K562 (cell line): ENCODE results near the gene CARD10. TPM values are rescaled to one million over a fixed set of nuclear protein-coding genes. Genes with fewer than 3 reads are reported as not detected.

Experiments
- CEBPG ChIP-seq, 3 experiments: fragments of 200-800 bp in 1 of 3; sonication (Bioruptor generic) in 1 of 3; sonication (generic) in 1 of 3; formaldehyde crosslinking in 1 of 3; IDR thresholded peaks in 2 of 3; conservative IDR thresholded peaks in 1 of 3; 2 replicates each; pipeline versions ENCODE4 v1.6.1 to v1.8.0; 2016 to 2022; ENCODE audit warnings: missing compliant biosample characterization in 2 of 3, missing genetic modification characterization in 2 of 3, mild to moderate bottlenecking in 1 of 3, missing genetic modification reagents in 1 of 3
- NFE2 ChIP-seq: IDR thresholded peaks from 2 replicates; pipeline ENCODE4 v1.6.1; 2014; ENCODE audit warnings: antibody characterized with exemption, low read depth
- PHF21A ChIP-seq: fragments of 450-650 bp; IDR thresholded peaks from 2 replicates; pipeline ENCODE4 v1.6.1; 2017; ENCODE audit warnings: low read depth, borderline replicate concordance
- POLR2B ChIP-seq: fragments of 450-650 bp; IDR thresholded peaks from 2 replicates; pipeline ENCODE4 v1.6.1; 2018; ENCODE audit warnings: low read depth; ENCODE audit not compliant: partially characterized antibody
- SNIP1 ChIP-seq: fragments of 450-650 bp; IDR thresholded peaks from 2 replicates; pipeline ENCODE4 v1.7.1; 2017; ENCODE audit warnings: low read depth, mild to moderate bottlenecking
- SRF ChIP-seq, 2 experiments: fragments of 250-450, 450-650 bp in 1 of 2; sonication (Bioruptor Pico) in 1 of 2; sonication (generic) in 1 of 2; formaldehyde crosslinking; IDR thresholded peaks; 2 replicates each; pipeline versions ENCODE4 v1.5.0 to v1.5.1; 2020 to 2022; ENCODE audit warnings: mild to moderate bottlenecking in 1 of 2, missing genetic modification reagents in 1 of 2
- SRSF7 ChIP-seq: fragments of 200-400 bp; formaldehyde crosslinking; optimal IDR thresholded peaks from 2 replicates; pipeline ENCODE3; 2017; ENCODE audit warnings: mild to moderate bottlenecking, low read depth, low read length
- TAF1 ChIP-seq: IDR thresholded peaks from 2 replicates; pipeline ENCODE4 v1.6.1; 2011; ENCODE audit warnings: mild to moderate bottlenecking, low read length, moderate library complexity; ENCODE audit not compliant: insufficient read depth, control insufficient read depth, severe bottlenecking; ENCODE audit errors: extremely low read depth
- TBP ChIP-seq: optimal IDR thresholded peaks from 2 replicates; pipeline ENCODE3; 2011; ENCODE audit warnings: low read depth, low read length, improper control_type of control experiment
- TRIM28 ChIP-seq: fragments of 450-650 bp; IDR thresholded peaks from 2 replicates; pipeline ENCODE4 v1.6.1; 2017
- ZNF316 ChIP-seq: fragments of 450-650 bp; IDR thresholded peaks from 2 replicates; pipeline ENCODE4 v1.6.1; 2016
- polyA plus RNA-seq, 8 experiments: library from polyadenylated mRNA; depleted of rRNA in 4 of 8; stranded (reverse) in 5 of 8; unstranded in 3 of 8; fragments of >200 nt; fragmentation: Nextera tagmentation in 2 of 8; fragmentation: Illumina TruSeq in 1 of 8; extraction: Ambion mirVana in 2 of 8; extraction: Trizol in 1 of 8; gene quantifications; 2 replicates each; pipeline versions ENCODE4 v1.2.1 to v1.2.3, GENCODE V29; 2011 to 2014; ENCODE audit warnings: inconsistent platforms in 1 of 8, missing spikeins in 1 of 8
- total RNA-seq, 7 experiments: library from RNA; depleted of rRNA in 6 of 7; stranded (reverse); fragments of >200 nt in 6 of 7; fragmentation: Illumina TruSeq in 2 of 7; extraction: Trizol in 2 of 7; gene quantifications; 2 replicates each; pipeline versions ENCODE4 v1.2.1 to v1.2.3, GENCODE V29; 2011 to 2021; ENCODE audit warnings: low replicate concordance in 1 of 7
- TF ChIP-seq, protein P1 (sequence below): sonication (generic); formaldehyde crosslinking; IDR thresholded peaks from 2 replicates; pipeline ENCODE4 v1.8.0; 2023; ENCODE audit warnings: missing genetic modification reagents, mild to moderate bottlenecking, borderline replicate concordance
- TF ChIP-seq, protein P2 (sequence below): fragments of 250-450 bp; sonication (Bioruptor Pico); IDR thresholded peaks from 2 replicates; pipeline ENCODE4 v1.4.0; 2020
- TF ChIP-seq, protein P3 (sequence below): fragments of 250-450 bp; sonication (Bioruptor Pico); IDR thresholded peaks from 2 replicates; pipeline ENCODE4 v1.8.0; 2021; ENCODE audit warnings: moderate library complexity, mild to moderate bottlenecking, inconsistent platforms
- TF ChIP-seq, protein P4 (sequence below), 2 experiments: fragments of 450-650 bp in 1 of 2; sonication (generic) in 1 of 2; formaldehyde crosslinking in 1 of 2; IDR thresholded peaks in 1 of 2; conservative IDR thresholded peaks in 1 of 2; 2 replicates each; pipeline versions ENCODE4 v1.6.1 to v1.8.1; 2016 to 2023; ENCODE audit warnings: mild to moderate bottlenecking in 2 of 2, moderate library complexity in 2 of 2, inconsistent platforms in 1 of 2, missing genetic modification reagents in 1 of 2
- TF ChIP-seq, protein P5 (sequence below): fragments of 450-650 bp; IDR thresholded peaks from 2 replicates; pipeline ENCODE4 v1.7.0; 2016; ENCODE audit warnings: borderline replicate concordance

Gene CARD10
- total and polyA plus RNA-seq, 9 of the 15 experiments (the other 6 are each of a cell fraction or from before 2014, with no cell fraction given), result 0.13 to 5.8 (median 1.6) TPM

DNA sequence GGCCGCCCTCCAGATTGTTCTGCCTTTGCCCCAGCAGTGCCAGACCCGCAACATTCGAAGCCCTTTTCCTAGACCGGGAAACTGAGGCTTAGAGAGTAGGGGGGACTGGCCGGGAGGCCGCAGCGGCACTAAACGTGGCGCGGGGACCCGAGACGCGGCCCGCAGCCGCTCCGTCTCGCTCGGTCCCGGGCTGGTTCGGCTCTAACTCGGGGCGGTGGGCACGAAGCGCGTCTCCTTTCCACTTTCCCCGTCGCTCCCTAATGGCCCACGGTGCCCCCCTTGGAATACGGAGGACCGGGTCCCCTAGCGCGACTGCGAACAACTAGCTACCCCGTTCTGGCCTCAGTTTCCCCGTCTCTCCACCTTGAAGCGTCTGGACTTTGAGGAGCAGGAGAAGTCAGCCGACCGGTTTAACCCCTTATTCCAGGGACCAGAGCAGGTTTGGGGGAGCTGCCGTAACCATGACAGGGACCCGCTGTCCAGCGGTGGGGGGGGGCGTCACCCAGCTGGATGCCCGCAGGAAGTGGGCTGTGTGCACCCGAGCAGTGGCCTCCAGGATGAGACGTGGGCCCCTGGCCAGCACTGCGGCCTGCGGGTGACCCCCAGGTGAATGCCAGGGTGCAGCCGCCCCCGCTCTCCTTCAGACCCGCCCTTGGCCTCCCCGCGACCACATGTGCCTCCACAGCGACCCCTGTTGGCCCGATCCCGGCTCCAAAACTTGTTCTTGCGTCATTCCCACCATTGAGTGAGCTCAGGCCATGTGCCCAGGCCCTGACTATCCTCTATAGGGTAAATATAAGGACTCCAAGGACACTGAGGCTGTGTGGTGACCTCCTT, 42.2 kb upstream of the CARD10 start (continued):
- TF ChIP-seq, protein P1, sequence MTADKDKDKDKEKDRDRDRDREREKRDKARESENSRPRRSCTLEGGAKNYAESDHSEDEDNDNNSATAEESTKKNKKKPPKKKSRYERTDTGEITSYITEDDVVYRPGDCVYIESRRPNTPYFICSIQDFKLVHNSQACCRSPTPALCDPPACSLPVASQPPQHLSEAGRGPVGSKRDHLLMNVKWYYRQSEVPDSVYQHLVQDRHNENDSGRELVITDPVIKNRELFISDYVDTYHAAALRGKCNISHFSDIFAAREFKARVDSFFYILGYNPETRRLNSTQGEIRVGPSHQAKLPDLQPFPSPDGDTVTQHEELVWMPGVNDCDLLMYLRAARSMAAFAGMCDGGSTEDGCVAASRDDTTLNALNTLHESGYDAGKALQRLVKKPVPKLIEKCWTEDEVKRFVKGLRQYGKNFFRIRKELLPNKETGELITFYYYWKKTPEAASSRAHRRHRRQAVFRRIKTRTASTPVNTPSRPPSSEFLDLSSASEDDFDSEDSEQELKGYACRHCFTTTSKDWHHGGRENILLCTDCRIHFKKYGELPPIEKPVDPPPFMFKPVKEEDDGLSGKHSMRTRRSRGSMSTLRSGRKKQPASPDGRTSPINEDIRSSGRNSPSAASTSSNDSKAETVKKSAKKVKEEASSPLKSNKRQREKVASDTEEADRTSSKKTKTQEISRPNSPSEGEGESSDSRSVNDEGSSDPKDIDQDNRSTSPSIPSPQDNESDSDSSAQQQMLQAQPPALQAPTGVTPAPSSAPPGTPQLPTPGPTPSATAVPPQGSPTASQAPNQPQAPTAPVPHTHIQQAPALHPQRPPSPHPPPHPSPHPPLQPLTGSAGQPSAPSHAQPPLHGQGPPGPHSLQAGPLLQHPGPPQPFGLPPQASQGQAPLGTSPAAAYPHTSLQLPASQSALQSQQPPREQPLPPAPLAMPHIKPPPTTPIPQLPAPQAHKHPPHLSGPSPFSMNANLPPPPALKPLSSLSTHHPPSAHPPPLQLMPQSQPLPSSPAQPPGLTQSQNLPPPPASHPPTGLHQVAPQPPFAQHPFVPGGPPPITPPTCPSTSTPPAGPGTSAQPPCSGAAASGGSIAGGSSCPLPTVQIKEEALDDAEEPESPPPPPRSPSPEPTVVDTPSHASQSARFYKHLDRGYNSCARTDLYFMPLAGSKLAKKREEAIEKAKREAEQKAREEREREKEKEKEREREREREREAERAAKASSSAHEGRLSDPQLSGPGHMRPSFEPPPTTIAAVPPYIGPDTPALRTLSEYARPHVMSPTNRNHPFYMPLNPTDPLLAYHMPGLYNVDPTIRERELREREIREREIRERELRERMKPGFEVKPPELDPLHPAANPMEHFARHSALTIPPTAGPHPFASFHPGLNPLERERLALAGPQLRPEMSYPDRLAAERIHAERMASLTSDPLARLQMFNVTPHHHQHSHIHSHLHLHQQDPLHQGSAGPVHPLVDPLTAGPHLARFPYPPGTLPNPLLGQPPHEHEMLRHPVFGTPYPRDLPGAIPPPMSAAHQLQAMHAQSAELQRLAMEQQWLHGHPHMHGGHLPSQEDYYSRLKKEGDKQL (CRISPR knock-in tag), result no peak
- no peak for TF ChIP-seq PHF21A
- TF ChIP-seq TAF1, result peak; percentile 40
- TF ChIP-seq, protein P2, sequence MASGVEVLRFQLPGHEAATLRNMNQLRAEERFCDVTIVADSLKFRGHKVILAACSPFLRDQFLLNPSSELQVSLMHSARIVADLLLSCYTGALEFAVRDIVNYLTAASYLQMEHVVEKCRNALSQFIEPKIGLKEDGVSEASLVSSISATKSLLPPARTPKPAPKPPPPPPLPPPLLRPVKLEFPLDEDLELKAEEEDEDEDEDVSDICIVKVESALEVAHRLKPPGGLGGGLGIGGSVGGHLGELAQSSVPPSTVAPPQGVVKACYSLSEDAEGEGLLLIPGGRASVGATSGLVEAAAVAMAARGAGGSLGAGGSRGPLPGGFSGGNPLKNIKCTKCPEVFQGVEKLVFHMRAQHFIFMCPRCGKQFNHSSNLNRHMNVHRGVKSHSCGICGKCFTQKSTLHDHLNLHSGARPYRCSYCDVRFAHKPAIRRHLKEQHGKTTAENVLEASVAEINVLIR, result 0 out of 2 replicates have a peak, but pooled peaks have one; percentile 33
- no peak for TF ChIP-seq NFE2
- TF ChIP-seq CEBPG (CRISPR knock-in tag; IDR thresholded peaks at IDR 0.05), result peak; percentile 98
- TF ChIP-seq CEBPG (tag; conservative IDR thresholded peaks at IDR 0.05 in 1 of 2, IDR thresholded peaks at IDR 0.05 in 1 of 2), result peak; percentile 95
- no peak for TF ChIP-seq ZNF316
- no peak for TF ChIP-seq SRSF7
- no peak for TF ChIP-seq TRIM28
- TF ChIP-seq, protein P3, sequence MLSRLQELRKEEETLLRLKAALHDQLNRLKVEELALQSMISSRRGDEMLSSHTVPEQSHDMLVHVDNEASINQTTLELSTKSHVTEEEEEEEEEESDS (CRISPR knock-in tag), result no peak
- TF ChIP-seq, protein P4, sequence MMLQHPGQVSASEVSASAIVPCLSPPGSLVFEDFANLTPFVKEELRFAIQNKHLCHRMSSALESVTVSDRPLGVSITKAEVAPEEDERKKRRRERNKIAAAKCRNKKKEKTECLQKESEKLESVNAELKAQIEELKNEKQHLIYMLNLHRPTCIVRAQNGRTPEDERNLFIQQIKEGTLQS (IDR thresholded peaks at IDR 0.05), result peak; percentile 97
- TF ChIP-seq, protein P4 (CRISPR knock-in tag; conservative IDR thresholded peaks at IDR 0.05), result peak; percentile 81; the same call in 1 of the 2 replicates
- TF ChIP-seq POLR2B, result peak; percentile 29
- no peak for TF ChIP-seq SNIP1
- TF ChIP-seq TBP, result peak; percentile 44
- TF ChIP-seq, protein P5, sequence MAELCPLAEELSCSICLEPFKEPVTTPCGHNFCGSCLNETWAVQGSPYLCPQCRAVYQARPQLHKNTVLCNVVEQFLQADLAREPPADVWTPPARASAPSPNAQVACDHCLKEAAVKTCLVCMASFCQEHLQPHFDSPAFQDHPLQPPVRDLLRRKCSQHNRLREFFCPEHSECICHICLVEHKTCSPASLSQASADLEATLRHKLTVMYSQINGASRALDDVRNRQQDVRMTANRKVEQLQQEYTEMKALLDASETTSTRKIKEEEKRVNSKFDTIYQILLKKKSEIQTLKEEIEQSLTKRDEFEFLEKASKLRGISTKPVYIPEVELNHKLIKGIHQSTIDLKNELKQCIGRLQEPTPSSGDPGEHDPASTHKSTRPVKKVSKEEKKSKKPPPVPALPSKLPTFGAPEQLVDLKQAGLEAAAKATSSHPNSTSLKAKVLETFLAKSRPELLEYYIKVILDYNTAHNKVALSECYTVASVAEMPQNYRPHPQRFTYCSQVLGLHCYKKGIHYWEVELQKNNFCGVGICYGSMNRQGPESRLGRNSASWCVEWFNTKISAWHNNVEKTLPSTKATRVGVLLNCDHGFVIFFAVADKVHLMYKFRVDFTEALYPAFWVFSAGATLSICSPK, result no peak
- TF ChIP-seq SRF (CRISPR knock-in tag; IDR thresholded peaks at IDR 0.05), result no peak
